ENCODE results near the gene RAB41. TPM values are rescaled to one million over a fixed set of nuclear protein-coding genes. Genes with fewer than 3 reads are reported as not detected.

Gene RAB41
- polyA plus RNA-seq, 3 donors = not detected

DNA sequence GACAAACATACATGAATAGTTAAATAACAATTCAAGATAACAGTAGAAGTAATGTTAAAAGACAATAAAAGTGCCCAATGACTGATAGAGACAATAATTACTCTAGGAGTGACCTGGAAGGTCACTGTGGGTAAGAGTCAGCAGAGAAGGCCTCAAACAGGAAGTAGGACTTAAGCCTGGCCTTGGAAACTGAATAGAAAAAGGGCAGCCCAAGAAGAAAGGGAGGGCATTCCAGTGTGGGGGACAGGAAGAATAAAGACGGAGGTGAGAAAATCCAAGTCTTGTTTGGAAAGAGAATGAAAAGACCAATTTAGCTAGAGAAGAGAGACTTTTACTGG lies 27.9 kb upstream of the RAB41 start:
- no peak overlapping the region for H3K27ac Mint-ChIP-seq
- TF ChIP-seq, protein P1, sequence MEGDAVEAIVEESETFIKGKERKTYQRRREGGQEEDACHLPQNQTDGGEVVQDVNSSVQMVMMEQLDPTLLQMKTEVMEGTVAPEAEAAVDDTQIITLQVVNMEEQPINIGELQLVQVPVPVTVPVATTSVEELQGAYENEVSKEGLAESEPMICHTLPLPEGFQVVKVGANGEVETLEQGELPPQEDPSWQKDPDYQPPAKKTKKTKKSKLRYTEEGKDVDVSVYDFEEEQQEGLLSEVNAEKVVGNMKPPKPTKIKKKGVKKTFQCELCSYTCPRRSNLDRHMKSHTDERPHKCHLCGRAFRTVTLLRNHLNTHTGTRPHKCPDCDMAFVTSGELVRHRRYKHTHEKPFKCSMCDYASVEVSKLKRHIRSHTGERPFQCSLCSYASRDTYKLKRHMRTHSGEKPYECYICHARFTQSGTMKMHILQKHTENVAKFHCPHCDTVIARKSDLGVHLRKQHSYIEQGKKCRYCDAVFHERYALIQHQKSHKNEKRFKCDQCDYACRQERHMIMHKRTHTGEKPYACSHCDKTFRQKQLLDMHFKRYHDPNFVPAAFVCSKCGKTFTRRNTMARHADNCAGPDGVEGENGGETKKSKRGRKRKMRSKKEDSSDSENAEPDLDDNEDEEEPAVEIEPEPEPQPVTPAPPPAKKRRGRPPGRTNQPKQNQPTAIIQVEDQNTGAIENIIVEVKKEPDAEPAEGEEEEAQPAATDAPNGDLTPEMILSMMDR (IDR thresholded peaks at IDR 0.05) = no peak
- no peaks in the 10 kb centered on the region for H3K36me3 ChIP-seq (replicated peaks in 1 of 2; ENCODE audit: control insufficient read depth in 1 of 2, insufficient read depth in 2 of 2, low read length in 2 of 2)
- H3K9me3 Mint-ChIP-seq = peaks cover 0 to 2% (median 0%) of the 10 kb centered on the region in 7 donors
- H3K36me3 Mint-ChIP-seq = no peaks in the 10 kb centered on the region
- no peak overlapping the region for H3K4me2 ChIP-seq (replicated peaks; ENCODE audit: extremely low read depth, low read length, poor library complexity, severe bottlenecking)
- intact Hi-C loops (cut with micrococcal nuclease) = no loop called here
- no peak overlapping the region for H3K4me3 ChIP-seq (replicated peaks in 1 of 3; ENCODE audit: low read depth in 2 of 3, low read length in 3 of 3)
- H3K4me1 Mint-ChIP-seq = no peaks in the 10 kb centered on the region
- WGBS (ENCODE audit: insufficient coverage) = no CpG with 5 or more reads among the region's 1 CpG
- no peak overlapping the region for H2AFZ ChIP-seq (ENCODE audit: insufficient read depth, low read depth, low read length, poor library complexity, severe bottlenecking)
- H3K9me3 ChIP-seq (replicated peaks in 1 of 2; ENCODE audit: control insufficient read depth in 1 of 2, insufficient read depth in 1 of 2, low read length in 2 of 2) = no peaks in the 10 kb centered on the region
- H3K4me3 Mint-ChIP-seq = no peak overlapping the region
- DNase-seq = no peak
- H3K27me3 ChIP-seq (ENCODE audit: control insufficient read depth in 2 of 2, insufficient read depth in 2 of 2, low read length in 2 of 2) = peaks cover 0 to 2% of the 10 kb centered on the region in 2 donors
- H4K20me1 ChIP-seq (ENCODE audit: insufficient read depth, low read length) = no peaks in the 10 kb centered on the region
- H3K79me2 ChIP-seq (ENCODE audit: insufficient read depth, low read length) = no peaks in the 10 kb centered on the region
- H3K9ac ChIP-seq (ENCODE audit: insufficient read depth, low read length, poor library complexity, severe bottlenecking) = no peak overlapping the region
- no peaks in the 10 kb centered on the region for H3K4me1 ChIP-seq (ENCODE audit: control insufficient read depth in 1 of 2, insufficient read depth in 2 of 2, low read length in 2 of 2)
- H3K27ac ChIP-seq (ENCODE audit: low read depth in 1 of 2, low read length in 2 of 2) = no peak overlapping the region
- H3K27me3 Mint-ChIP-seq (ENCODE audit: low read depth in 3 of 3) = peaks cover 0 to 4% (median 2%) of the 10 kb centered on the region in 3 donors

DNA sequence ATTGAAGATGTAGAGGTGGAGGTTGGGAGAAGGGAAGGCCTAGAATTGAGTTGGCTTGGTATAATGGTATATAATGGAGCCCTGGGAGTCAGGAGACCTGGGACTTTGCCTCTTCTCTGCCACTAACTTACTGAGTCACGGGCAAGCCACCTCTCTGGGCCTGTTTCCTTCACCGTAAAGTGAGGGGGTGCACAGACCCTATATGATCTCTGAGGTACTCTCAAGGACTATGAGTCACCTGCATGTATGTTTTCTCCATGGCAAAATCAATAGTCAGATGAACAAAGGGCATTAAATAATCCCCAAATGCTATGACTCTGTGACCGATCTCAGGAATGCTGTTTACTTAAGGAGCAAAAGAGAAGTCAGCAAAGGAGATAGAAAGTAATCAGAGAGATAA lies 27.1 kb upstream of the RAB41 start:
- Histone ChIP-seq H3K27me3 (ENCODE audit: control insufficient read depth in 2 of 2, insufficient read depth in 2 of 2, low read length in 2 of 2) (peaks cover 0 to 2% of the 10 kb centered on the region in 2 donors), H3K9ac (ENCODE audit: insufficient read depth, low read length, poor library complexity, severe bottlenecking) (no peak overlapping the region), H3K9me3 (replicated peaks in 1 of 2; ENCODE audit: control insufficient read depth in 1 of 2, insufficient read depth in 1 of 2, low read length in 2 of 2) (no peaks in the 10 kb centered on the region), H3K27ac (ENCODE audit: low read depth in 1 of 2, low read length in 2 of 2) (no peak overlapping the region), H3K36me3 (replicated peaks in 1 of 2; ENCODE audit: control insufficient read depth in 1 of 2, insufficient read depth in 2 of 2, low read length in 2 of 2) (no peaks in the 10 kb centered on the region), H2AFZ (ENCODE audit: insufficient read depth, low read depth, low read length, poor library complexity, severe bottlenecking) (no peak overlapping the region), H3K4me1 (ENCODE audit: control insufficient read depth in 1 of 2, insufficient read depth in 2 of 2, low read length in 2 of 2) (no peaks in the 10 kb centered on the region), H3K79me2 (ENCODE audit: insufficient read depth, low read length) (no peaks in the 10 kb centered on the region), H3K4me2 (replicated peaks; ENCODE audit: extremely low read depth, low read length, poor library complexity, severe bottlenecking) (no peak overlapping the region), H3K4me3 (replicated peaks in 1 of 3; ENCODE audit: low read depth in 2 of 3, low read length in 3 of 3) (no peak overlapping the region), H4K20me1 (ENCODE audit: insufficient read depth, low read length) (no peaks in the 10 kb centered on the region)
- H3K27ac Mint-ChIP-seq = no peak overlapping the region
- no peaks in the 10 kb centered on the region for H3K4me1 Mint-ChIP-seq
- H3K4me3 Mint-ChIP-seq = no peak overlapping the region
- TF ChIP-seq, protein P1 (IDR thresholded peaks at IDR 0.05) = no peak
- H3K36me3 Mint-ChIP-seq = no peaks in the 10 kb centered on the region
- DNase-seq = no peak
- no CpG with 5 or more reads among the region's 3 CpGs for WGBS (ENCODE audit: insufficient coverage)
- intact Hi-C loops (cut with micrococcal nuclease) = no loop called here
- H3K27me3 Mint-ChIP-seq (ENCODE audit: low read depth in 3 of 3) = peaks cover 0 to 5% (median 2%) of the 10 kb centered on the region in 3 donors
- H3K9me3 Mint-ChIP-seq = peaks cover 0 to 2% (median 0%) of the 10 kb centered on the region in 7 donors
